CD4-positive, alpha-beta T cell (primary cell): Measurements from ENCODE around the gene CDC42EP3. TPM values are rescaled to one million over a fixed set of nuclear protein-coding genes. Genes with fewer than 3 reads are reported as not detected.

Experiments
- ATAC-seq: fragments of 200-7000 bp; cut with Tn5 transposase; one replicate; pipeline ENCODE4 v1.10.0; 2022; ENCODE audit warnings: mild to moderate bottlenecking; ENCODE audit not compliant: poor library complexity
- CTCF ChIA-PET: fragments of 350-600 bp; sonication (Branson Sonifier 250); formaldehyde crosslinking; loops from one replicate; lab custom pipeline; 2021; ENCODE audit warnings: antibody characterized with exemption, inconsistent platforms; lab: Charles Lee
- POLR2A ChIA-PET: fragments of 350-600 bp; sonication (Branson Sonifier 250); formaldehyde crosslinking; loops from one replicate; lab custom pipeline; 2021; ENCODE audit warnings: antibody characterized with exemption, inconsistent platforms; lab: Charles Lee
- DNase-seq, 14 experiments: peaks; one replicate each; pipeline ENCODE4 v3.0.0-alpha.2; 2013 to 2020; ENCODE audit warnings: mixed read lengths in 2 of 14
- H3K27ac ChIP-seq, 2 donors: one replicate each; pipeline versions ENCODE4 v1.5.1 to v1.7.0; 2013; ENCODE audit warnings: low read length in 2 of 2, low read depth in 1 of 2, mild to moderate bottlenecking in 1 of 2
- H3K27me3 ChIP-seq, 2 experiments: 1 replicate in 1 of 2; 2 replicates in 1 of 2; pipeline versions ENCODE4 v1.6.1 to v1.7.0; 2013; ENCODE audit warnings: low read length in 2 of 2, control low read depth in 1 of 2, mild to moderate bottlenecking in 1 of 2, moderate library complexity in 1 of 2; ENCODE audit not compliant: insufficient read depth in 2 of 2, control insufficient read depth in 1 of 2
- H3K36me3 ChIP-seq: one replicate; pipeline ENCODE4 v1.6.1; 2013; ENCODE audit warnings: low read length, control low read depth; ENCODE audit not compliant: insufficient read depth
- H3K4me1 ChIP-seq: one replicate; pipeline ENCODE4 v1.6.1; 2013; ENCODE audit warnings: low read length, control low read depth; ENCODE audit not compliant: insufficient read depth
- H3K4me3 ChIP-seq: one replicate; pipeline ENCODE4 v1.5.1; 2013; ENCODE audit warnings: mild to moderate bottlenecking, low read length, moderate library complexity
- H3K9me3 ChIP-seq, 2 experiments: 1 replicate in 1 of 2; 2 replicates in 1 of 2; pipeline versions ENCODE4 v1.6.1 to v1.7.0; 2013; ENCODE audit warnings: low read length in 2 of 2, mild to moderate bottlenecking in 2 of 2, control low read depth in 1 of 2, moderate library complexity in 1 of 2; ENCODE audit not compliant: control insufficient read depth in 1 of 2, insufficient read depth in 1 of 2
- H3K27ac Mint-ChIP-seq: one replicate; pipeline ENCODE4 v1.8.0; 2020; ENCODE audit warnings: mixed read lengths
- H3K27me3 Mint-ChIP-seq: one replicate; pipeline ENCODE4 v1.8.0; 2021; ENCODE audit warnings: mixed read lengths
- H3K36me3 Mint-ChIP-seq: one replicate; pipeline ENCODE4 v1.8.0; 2021; ENCODE audit warnings: low read depth, mixed read lengths
- H3K4me1 Mint-ChIP-seq: one replicate; pipeline ENCODE4 v1.8.0; 2021; ENCODE audit warnings: low read depth, mixed read lengths
- H3K4me3 Mint-ChIP-seq: one replicate; pipeline ENCODE4 v1.8.0; 2020; ENCODE audit warnings: mild to moderate bottlenecking, mixed read lengths
- H3K9me3 Mint-ChIP-seq: one replicate; pipeline ENCODE4 v1.8.0; 2020; ENCODE audit warnings: mixed read lengths
- intact Hi-C, 2 experiments: fragments of 100-400 bp; cut with DNase I in 1 of 2; cut with micrococcal nuclease in 1 of 2; formaldehyde crosslinking; loops; one replicate each; pipeline versions ENCODE4 v1.15.1 to v1.9.0; 2023 to 2025; cut with DNase I, micrococcal nuclease
- total RNA-seq, 174 experiments: library from RNA in 2 of 174; stranded (reverse) in 2 of 174; gene quantifications; one replicate each; pipeline ENCODE4 v1.2.3 and lab custom pipeline; 2021 to 2026
- TF ChIP-seq, protein P1 (sequence below): fragments of 200-600 bp; IDR thresholded peaks from one replicate; pipeline ENCODE4 v1.8.0; 2022; ENCODE audit warnings: antibody characterized with exemption, mild to moderate bottlenecking

The CDC42EP3 gene
- total RNA-seq, 2 experiments from 2014 or later, result 20.6 to 24.1 TPM

DNA sequence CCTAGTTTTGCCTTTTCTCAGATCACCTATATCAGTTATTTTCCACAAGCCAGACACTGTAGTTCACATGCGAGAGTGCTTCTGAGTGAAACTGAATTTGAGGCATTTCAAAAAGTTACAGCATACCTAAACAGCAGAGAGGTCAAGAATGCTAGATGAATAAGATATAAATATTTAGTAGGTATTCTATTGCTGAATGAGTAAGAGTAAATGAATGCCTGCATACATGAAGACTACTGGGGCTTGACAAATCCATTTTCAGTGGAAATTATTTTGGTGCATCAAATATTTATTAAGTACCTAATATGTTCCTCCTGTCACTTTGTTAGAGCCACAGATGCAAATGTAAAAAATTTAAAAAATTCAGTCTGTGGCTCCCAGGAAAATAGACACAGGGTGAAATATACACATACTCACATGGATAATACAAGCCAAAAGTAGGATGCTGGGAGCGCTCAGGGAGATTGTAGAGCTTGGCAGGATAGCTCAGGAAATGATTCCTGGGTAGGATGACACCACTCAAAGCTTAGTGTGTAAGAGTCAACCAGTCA is 27.6 kb upstream of the CDC42EP3 start:
- Mint-ChIP-seq H3K27ac (no peak overlapping the region), H3K4me1 (no peaks in the 10 kb centered on the region), H3K27me3 (no peaks in the 10 kb centered on the region), H3K36me3 (no peaks in the 10 kb centered on the region), H3K9me3 (no peaks in the 10 kb centered on the region), H3K4me3 (no peak overlapping the region)
- DNase-seq, result no peak
- Histone ChIP-seq H3K4me3 (no peak overlapping the region), H3K27me3 (no peaks in the 10 kb centered on the region), H3K4me1 (no peaks in the 10 kb centered on the region), H3K27ac (no peak overlapping the region), H3K36me3 (no peaks in the 10 kb centered on the region), H3K9me3 (no peaks in the 10 kb centered on the region)
- TF ChIP-seq, protein P1, sequence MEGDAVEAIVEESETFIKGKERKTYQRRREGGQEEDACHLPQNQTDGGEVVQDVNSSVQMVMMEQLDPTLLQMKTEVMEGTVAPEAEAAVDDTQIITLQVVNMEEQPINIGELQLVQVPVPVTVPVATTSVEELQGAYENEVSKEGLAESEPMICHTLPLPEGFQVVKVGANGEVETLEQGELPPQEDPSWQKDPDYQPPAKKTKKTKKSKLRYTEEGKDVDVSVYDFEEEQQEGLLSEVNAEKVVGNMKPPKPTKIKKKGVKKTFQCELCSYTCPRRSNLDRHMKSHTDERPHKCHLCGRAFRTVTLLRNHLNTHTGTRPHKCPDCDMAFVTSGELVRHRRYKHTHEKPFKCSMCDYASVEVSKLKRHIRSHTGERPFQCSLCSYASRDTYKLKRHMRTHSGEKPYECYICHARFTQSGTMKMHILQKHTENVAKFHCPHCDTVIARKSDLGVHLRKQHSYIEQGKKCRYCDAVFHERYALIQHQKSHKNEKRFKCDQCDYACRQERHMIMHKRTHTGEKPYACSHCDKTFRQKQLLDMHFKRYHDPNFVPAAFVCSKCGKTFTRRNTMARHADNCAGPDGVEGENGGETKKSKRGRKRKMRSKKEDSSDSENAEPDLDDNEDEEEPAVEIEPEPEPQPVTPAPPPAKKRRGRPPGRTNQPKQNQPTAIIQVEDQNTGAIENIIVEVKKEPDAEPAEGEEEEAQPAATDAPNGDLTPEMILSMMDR, result no peak
- POLR2A ChIA-PET, result interaction anchor here (1.7 kb wide), 1 partner anchor 15 kb away, joined by 5 read pairs; no protein-coding TSS in a partner anchor
- CTCF ChIA-PET, result no interaction called here
- intact Hi-C loops, result no loop called here
- no peak for ATAC-seq

DNA sequence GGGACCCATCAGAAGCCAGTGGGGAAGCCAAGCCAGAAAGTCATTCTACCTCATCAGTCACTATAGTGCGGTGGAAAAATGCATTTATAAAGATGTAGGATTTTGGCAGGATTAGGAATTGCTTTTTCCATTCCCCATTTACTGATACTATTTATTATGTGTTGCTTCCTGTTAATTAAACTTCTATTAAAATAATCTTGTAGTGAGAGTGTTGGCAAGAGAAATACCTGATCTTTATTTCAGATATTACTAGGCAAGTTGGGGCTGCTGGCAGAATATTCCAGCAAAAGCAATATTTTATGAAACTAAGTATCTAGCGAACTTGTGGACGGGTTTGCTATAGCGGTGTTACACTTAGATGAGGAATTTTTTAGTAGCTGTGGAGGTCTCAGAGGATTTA is 23.9 kb upstream of the CDC42EP3 start:
- ATAC-seq, result no peak
- H3K4me3 Mint-ChIP-seq, result no peak overlapping the region
- ChIA-PET POLR2A (no interaction called here), CTCF (no interaction called here)
- H3K27me3 Mint-ChIP-seq, result no peaks in the 10 kb centered on the region
- H3K36me3 ChIP-seq, result no peaks in the 10 kb centered on the region
- H3K4me1 Mint-ChIP-seq, result no peaks in the 10 kb centered on the region
- H3K27me3 ChIP-seq, result no peaks in the 10 kb centered on the region
- no peaks in the 10 kb centered on the region for H3K36me3 Mint-ChIP-seq
- no peak overlapping the region for H3K27ac ChIP-seq
- H3K4me3 ChIP-seq, result no peak overlapping the region
- H3K27ac Mint-ChIP-seq, result no peak overlapping the region
- intact Hi-C loops, result no loop called here
- no peak for DNase-seq
- H3K9me3 Mint-ChIP-seq, result no peaks in the 10 kb centered on the region
- no peaks in the 10 kb centered on the region for H3K9me3 ChIP-seq
- H3K4me1 ChIP-seq, result no peaks in the 10 kb centered on the region
- TF ChIP-seq, protein P1, result no peak

DNA sequence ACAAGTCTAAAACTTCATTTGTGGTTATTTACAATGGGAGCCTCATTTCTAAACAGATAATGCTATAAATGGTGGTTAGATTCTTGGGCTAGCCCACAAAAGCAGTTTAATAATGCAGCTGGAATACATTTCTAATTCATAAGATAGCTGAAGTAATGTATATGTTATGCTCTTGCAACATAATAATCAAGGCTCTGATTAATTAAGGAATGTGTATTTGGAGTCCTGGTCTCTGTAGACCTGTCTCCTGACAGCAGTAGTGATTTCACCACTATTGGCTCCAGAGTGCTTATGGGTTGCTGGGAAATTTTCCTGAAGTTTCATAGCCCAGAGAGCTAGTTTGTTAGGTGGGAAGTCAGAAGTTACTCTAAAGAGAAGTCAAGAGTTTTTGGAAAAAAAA is 21.3 kb upstream of the CDC42EP3 start:
- ATAC-seq (no peak), DNase-seq (no peak)
- Histone ChIP-seq H3K27me3 (no peaks in the 10 kb centered on the region), H3K4me1 (no peaks in the 10 kb centered on the region), H3K27ac (no peak overlapping the region), H3K36me3 (no peaks in the 10 kb centered on the region), H3K9me3 (no peaks in the 10 kb centered on the region), H3K4me3 (no peak overlapping the region)
- no peak overlapping the region for H3K4me3 Mint-ChIP-seq
- H3K27ac Mint-ChIP-seq, result no peak overlapping the region
- no peaks in the 10 kb centered on the region for H3K9me3 Mint-ChIP-seq
- H3K36me3 Mint-ChIP-seq, result no peaks in the 10 kb centered on the region
- no peaks in the 10 kb centered on the region for H3K27me3 Mint-ChIP-seq
- ChIA-PET CTCF (no interaction called here), POLR2A (no interaction called here)
- intact Hi-C loops, result no loop called here
- no peaks in the 10 kb centered on the region for H3K4me1 Mint-ChIP-seq
- TF ChIP-seq, protein P1, result no peak
